HEK293T (cell line): ENCODE measurements around the gene IMMT.

Experiments used
- CTCF ChIA-PET: fragments of 350-600 bp; formaldehyde crosslinking; extraction: SDS; loops from one replicate; lab custom pipeline; 2021; ENCODE audit warnings: antibody characterized with exemption, inconsistent platforms; lab: Yijun Ruan, JAX
- POLR2A ChIA-PET: fragments of 350-600 bp; formaldehyde crosslinking; extraction: SDS; loops from one replicate; lab custom pipeline; 2020; ENCODE audit warnings: antibody characterized with exemption, inconsistent platforms; lab: Yijun Ruan, JAX
- DNase-seq: peaks from one replicate; pipeline ENCODE4 v3.0.0; 2012; ENCODE audit warnings: mixed read lengths; ENCODE audit errors: extremely low spot score
- ARNT ChIP-seq: fragments of 450-650 bp; IDR thresholded peaks from 2 replicates; pipeline ENCODE4 v1.6.1; 2017; ENCODE audit warnings: mild to moderate bottlenecking
- BHLHE40 ChIP-seq: fragments of 450-650 bp; IDR thresholded peaks from 2 replicates; pipeline ENCODE4 v1.6.1; 2016; ENCODE audit warnings: mild to moderate bottlenecking, moderate library complexity, borderline replicate concordance
- CTBP1 ChIP-seq: fragments of 450-650 bp; IDR thresholded peaks from 2 replicates; pipeline ENCODE4 v1.6.1; 2016; ENCODE audit warnings: borderline replicate concordance
- ELF4 ChIP-seq: fragments of 450-650 bp; IDR thresholded peaks from 2 replicates; pipeline ENCODE4 v1.6.1; 2017; ENCODE audit warnings: antibody characterized with exemption
- FOXA1 ChIP-seq: fragments of 450-650 bp; IDR thresholded peaks from 2 replicates; pipeline ENCODE4 v1.6.1; 2016; ENCODE audit warnings: mild to moderate bottlenecking
- FOXK2 ChIP-seq: fragments of 450-650 bp; IDR thresholded peaks from 2 replicates; pipeline ENCODE4 v1.6.1; 2016; ENCODE audit warnings: mild to moderate bottlenecking
- FOXM1 ChIP-seq: fragments of 450-650 bp; IDR thresholded peaks from 2 replicates; pipeline ENCODE4 v1.6.1; 2017; ENCODE audit warnings: mild to moderate bottlenecking, borderline replicate concordance
- HDGF ChIP-seq: fragments of 450-650 bp; IDR thresholded peaks from 2 replicates; pipeline ENCODE4 v1.6.1; 2017; ENCODE audit warnings: antibody characterized with exemption, borderline replicate concordance
- L3MBTL2 ChIP-seq: fragments of 450-650 bp; conservative IDR thresholded peaks from 2 replicates; pipeline ENCODE4 v1.6.1; 2016; ENCODE audit warnings: mild to moderate bottlenecking
- LEF1 ChIP-seq: fragments of 450-650 bp; IDR thresholded peaks from 2 replicates; pipeline ENCODE4 v1.6.1; 2017; ENCODE audit warnings: mild to moderate bottlenecking, borderline replicate concordance
- NFRKB ChIP-seq: fragments of 450-650 bp; IDR thresholded peaks from 2 replicates; pipeline ENCODE4 v1.6.1; 2016; ENCODE audit warnings: mild to moderate bottlenecking, moderate library complexity
- PKNOX1 ChIP-seq: fragments of 450-650 bp; IDR thresholded peaks from 2 replicates; pipeline ENCODE4 v1.6.1; 2016
- SP1 ChIP-seq: fragments of 450-650 bp; IDR thresholded peaks from 2 replicates; pipeline ENCODE4 v1.6.1; 2017
- SUZ12 ChIP-seq: fragments of 450-650 bp; IDR thresholded peaks from 2 replicates; pipeline ENCODE4 v1.6.1; 2016; ENCODE audit warnings: mild to moderate bottlenecking
- TARDBP ChIP-seq: fragments of 450-650 bp; IDR thresholded peaks from 2 replicates; pipeline ENCODE4 v1.6.1; 2016
- ZNF384 ChIP-seq: fragments of 450-650 bp; IDR thresholded peaks from 2 replicates; pipeline ENCODE4 v1.6.1; 2016

IMMT gene

GRCh38 chr2:86234563-86235131 lies 39.4 kb upstream of the IMMT start:
- ChIA-PET POLR2A (no interaction called here), CTCF (interaction anchor here (0.7 kb wide), 1 partner anchor 14 kb away, joined by 3 read pairs; no protein-coding TSS in a partner anchor)
- DNase-seq, result no peak
- TF ChIP-seq FOXA1 (no peak), SUZ12 (no peak), ZNF384 (no peak)

GRCh38 chr2:86233436-86233835 lies 38.2 kb upstream of the IMMT start:
- no peak for DNase-seq
- ChIA-PET CTCF (interaction anchor here (0.6 to 0.8 kb wide), 2 partner anchors 13 to 17 kb away, joined by 3 read pairs; no protein-coding TSS in a partner anchor), POLR2A (no interaction called here)
- TF ChIP-seq FOXA1 (no peak), SUZ12 (no peak), FOXM1 (no peak), ELF4 (no peak), SP1 (no peak), TARDBP (no peak), LEF1 (no peak), BHLHE40 (no peak), CTBP1 (no peak), L3MBTL2 (no peak), ZNF384 (no peak), NFRKB (no peak)

GRCh38 chr2:86232910-86233309 lies 37.6 kb upstream of the IMMT start:
- no peak for DNase-seq
- TF ChIP-seq PKNOX1, result no peak
- TF ChIP-seq FOXK2, result no peak
- TF ChIP-seq BHLHE40, result no peak
- no peak for TF ChIP-seq FOXM1
- no peak for TF ChIP-seq SUZ12
- no peak for TF ChIP-seq ELF4
- no peak for TF ChIP-seq TARDBP
- TF ChIP-seq CTBP1, result no peak
- no peak for TF ChIP-seq HDGF
- no peak for TF ChIP-seq NFRKB
- ChIA-PET POLR2A (no interaction called here), CTCF (interaction anchor here (0.6 to 0.8 kb wide), 2 partner anchors 12 to 18 kb away, joined by 3 read pairs; no protein-coding TSS in a partner anchor)

- ChIA-PET POLR2A (no interaction called here), CTCF (interaction anchor here (0.8 kb wide), 1 partner anchor 12 kb away, joined by 3 read pairs; no protein-coding TSS in a partner anchor)
- no peak for TF ChIP-seq L3MBTL2
- TF ChIP-seq SP1, result no peak
- TF ChIP-seq TARDBP, result no peak
- no peak for TF ChIP-seq BHLHE40
- no peak for DNase-seq
These were observed 37.1 kb upstream of the IMMT start for GRCh38 chr2:86232373-86232784.

GRCh38 chr2:86231680-86232372 lies 36.6 kb upstream of the IMMT start:
- CTCF ChIA-PET, result no interaction called here
- no peak for TF ChIP-seq FOXK2
- no peak for TF ChIP-seq ELF4
- TF ChIP-seq BHLHE40, result no peak
- TF ChIP-seq SUZ12, result no peak
- TF ChIP-seq HDGF, result no peak
- no peak for TF ChIP-seq TARDBP
- TF ChIP-seq FOXA1, result no peak
- TF ChIP-seq SP1, result no peak
- TF ChIP-seq ZNF384, result no peak
- TF ChIP-seq L3MBTL2, result no peak
- TF ChIP-seq ARNT, result no peak
- TF ChIP-seq FOXM1, result no peak
- no peak for TF ChIP-seq CTBP1
- TF ChIP-seq NFRKB, result no peak
- no peak for TF ChIP-seq PKNOX1
- TF ChIP-seq LEF1, result no peak
- DNase-seq, result no peak
- POLR2A ChIA-PET, result no interaction called here

- DNase-seq, result no peak
- no peak for TF ChIP-seq FOXK2
- TF ChIP-seq L3MBTL2, result no peak
- no peak for TF ChIP-seq SUZ12
- TF ChIP-seq NFRKB, result no peak
- no peak for TF ChIP-seq HDGF
- TF ChIP-seq LEF1, result no peak
- no peak for TF ChIP-seq ZNF384
- no peak for TF ChIP-seq FOXA1
- TF ChIP-seq SP1, result no peak
- no peak for TF ChIP-seq PKNOX1
- TF ChIP-seq CTBP1, result no peak
- TF ChIP-seq BHLHE40, result no peak
- no peak for TF ChIP-seq TARDBP
- CTCF ChIA-PET, result interaction anchor here (0.7 kb wide), 1 partner anchor 16 kb away, joined by 3 read pairs; no protein-coding TSS in a partner anchor
- POLR2A ChIA-PET, result no interaction called here
These were observed 35.7 kb upstream of the IMMT start for GRCh38 chr2:86230961-86231360.
